ENCODE results near the gene BMAL1.

DNA sequence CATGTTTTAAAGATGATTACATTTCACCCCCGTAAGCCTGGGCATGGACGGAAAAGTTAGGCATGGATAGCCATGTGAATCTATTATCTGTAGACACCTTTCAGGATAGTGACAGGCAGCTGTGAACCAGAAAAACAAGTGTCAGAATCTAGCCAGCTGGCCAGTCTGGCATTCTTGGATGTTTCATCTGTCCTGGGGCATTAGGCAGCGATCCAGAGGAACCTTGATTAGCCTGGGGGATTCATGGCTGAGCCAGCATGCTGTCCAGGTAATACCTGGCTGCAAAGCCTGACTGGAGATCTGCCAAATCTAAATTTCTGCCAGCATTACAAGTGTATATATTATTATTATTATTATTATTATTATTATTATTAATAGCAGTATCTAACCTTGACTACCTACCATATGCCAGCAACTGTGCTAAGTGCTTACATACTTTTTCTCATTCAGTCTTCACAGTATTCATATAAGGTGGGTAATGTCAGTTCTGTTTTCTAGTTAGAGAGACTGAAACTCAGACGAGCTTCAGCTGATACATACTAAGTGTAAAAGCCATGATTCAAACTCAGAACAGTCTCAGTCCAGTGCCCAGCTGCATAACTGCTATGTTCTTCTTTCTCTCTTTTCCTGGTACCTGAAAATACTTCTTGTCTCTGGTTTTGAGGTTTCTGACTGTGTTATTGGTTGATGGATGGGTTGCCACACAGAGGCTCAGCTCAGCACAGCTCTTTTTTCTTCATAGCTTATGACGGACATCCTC, 12.8 kb downstream of the BMAL1 start:
- TF ChIP-seq CTCF (IDR thresholded peaks at IDR 0.05), result no peak
- no peak for TF ChIP-seq POLR2AphosphoS5 (IDR thresholded peaks at IDR 0.05)
- no peak for TF ChIP-seq POLR2A (IDR thresholded peaks at IDR 0.05)

Data from suprapubic skin (tissue), 4 donors.